ENCODE measurements around the gene RNF151. TPM values are rescaled to one million over a fixed set of nuclear protein-coding genes. Genes with fewer than 3 reads are reported as not detected.
A peak's percentile ranks its signal among the peaks of the same experiment; 100 is the strongest.

RNF151 gene
- total RNA-seq, 8 experiments from 2014 or later = 0.16 TPM; not detected in 7

DNA sequence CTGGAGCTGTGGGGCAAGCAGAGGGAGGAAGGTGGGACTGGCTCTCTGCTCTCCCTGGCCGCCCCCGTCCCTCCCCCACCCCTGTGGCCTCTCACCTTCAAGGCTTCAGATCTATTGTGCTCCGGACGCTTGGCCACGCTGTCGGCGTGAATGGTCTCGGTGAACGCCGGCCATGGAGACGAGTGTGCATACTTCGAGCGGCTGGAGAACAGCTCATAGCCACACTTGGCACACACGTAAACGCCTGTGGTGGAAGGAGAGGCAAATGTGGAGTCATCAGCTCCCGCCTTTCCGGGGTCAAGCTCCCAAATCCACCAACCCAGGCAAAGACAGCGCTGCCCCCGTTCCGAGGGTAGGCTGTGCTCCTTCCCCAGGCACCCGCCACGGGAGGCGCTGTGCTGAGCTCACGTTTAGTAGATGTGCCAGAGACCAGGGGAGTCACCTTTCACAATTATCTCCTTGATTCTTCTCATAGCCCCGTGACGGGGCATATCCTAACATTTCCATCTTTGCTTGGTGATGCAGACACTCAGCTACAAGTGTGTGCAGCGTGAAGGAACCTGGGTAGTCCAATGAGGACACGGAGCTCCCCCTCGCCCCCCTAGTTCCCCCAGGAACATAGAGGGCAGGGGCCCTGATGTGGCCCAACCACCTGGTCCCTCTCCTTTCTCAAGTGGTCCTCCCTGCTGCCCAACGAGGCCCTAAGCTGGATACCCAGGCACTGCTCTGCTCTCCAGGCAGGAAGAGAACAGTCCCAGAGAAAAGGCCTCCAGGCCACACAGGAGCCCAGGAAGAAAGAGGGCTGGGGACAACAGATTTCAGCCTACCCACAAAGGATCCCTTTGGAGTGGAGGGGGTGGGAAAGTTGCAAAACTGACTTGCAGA lies 25.3 kb upstream of the RNF151 start:
- in situ Hi-C loops (cut with MboI; ENCODE audit: low pct_unique_long_range_greater_than_20kb in 2 of 9, low sequenced_read_pairs in 9 of 9, unreplicated experiment in 9 of 9) = no loop called here
- H3K27ac ChIP-seq = no peak overlapping the region
- WGBS, 10 experiments = 0 to 62% (median 60%) methylated on average over 1 to 8 of the region's 30 CpGs; no CpG with 5 or more reads in 7 of the 10 experiments

DNA sequence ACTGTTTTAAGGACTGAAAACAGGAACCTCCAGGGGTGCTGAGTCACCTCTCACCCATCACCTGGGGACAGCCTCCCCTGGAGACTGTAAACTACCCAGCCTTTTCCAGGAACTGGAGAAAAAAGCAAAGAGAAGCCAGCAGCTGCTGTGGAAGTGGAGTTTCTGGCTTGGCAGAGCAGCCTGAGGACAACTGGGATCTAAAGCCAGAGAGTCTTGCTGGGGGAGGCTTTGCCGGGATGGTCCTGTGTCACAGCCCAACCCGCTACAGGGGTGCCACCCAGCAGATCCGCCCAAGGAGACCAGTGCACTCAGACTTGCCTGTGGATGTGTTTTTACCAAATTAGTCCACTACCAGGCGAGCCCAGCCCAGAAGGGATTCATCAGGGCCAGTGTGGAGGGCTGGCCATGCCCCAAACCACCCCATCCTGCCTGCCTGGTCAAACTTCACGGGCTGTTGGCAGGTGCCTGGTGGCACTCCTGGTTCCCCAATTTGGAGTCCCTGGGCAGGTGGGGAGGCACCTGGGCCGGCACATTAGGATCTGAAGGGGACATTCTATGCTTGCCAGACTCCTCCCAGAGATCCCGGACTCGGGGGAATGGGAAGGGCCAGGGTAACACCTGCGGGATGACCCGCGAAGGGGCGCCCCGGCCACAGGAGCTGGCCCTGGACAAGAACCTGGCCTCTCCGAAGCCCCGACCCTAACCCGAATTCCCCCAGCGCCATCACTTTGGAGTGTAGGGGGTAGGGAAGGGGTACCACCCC lies 24.4 kb upstream of the RNF151 start:
- Histone ChIP-seq H3K4me1 (replicated peaks in 1 of 2) (peaks cover 10% of the 10 kb centered on the region in 2 donors), H3K27ac (no peak overlapping the region), H3K4me3 (peak overlapping the region; percentile 56 to 91 (median 72))
- in situ Hi-C loops (cut with MboI; ENCODE audit: low pct_unique_long_range_greater_than_20kb in 2 of 9, low sequenced_read_pairs in 9 of 9, unreplicated experiment in 9 of 9) = no loop called here
- WGBS, 10 experiments = 0 to 80% (median 0%) methylated on average over 1 of the region's 17 CpGs; no CpG with 5 or more reads in 6 of the 10 experiments
- peak in 2 of 8 experiments; percentile 18 to 28 for ATAC-seq (replicated peaks in 6 of 8)

More for the DNA sequence above, 25.3 kb upstream of the RNF151 start:
- Histone ChIP-seq H3K4me1 (replicated peaks in 1 of 2) (peaks cover 10% of the 10 kb centered on the region in 2 donors), H3K4me3 (peak overlapping the region in 2 of 5 donors; percentile 2 to 8)
- no peak for ATAC-seq (replicated peaks in 6 of 8)

DNA sequence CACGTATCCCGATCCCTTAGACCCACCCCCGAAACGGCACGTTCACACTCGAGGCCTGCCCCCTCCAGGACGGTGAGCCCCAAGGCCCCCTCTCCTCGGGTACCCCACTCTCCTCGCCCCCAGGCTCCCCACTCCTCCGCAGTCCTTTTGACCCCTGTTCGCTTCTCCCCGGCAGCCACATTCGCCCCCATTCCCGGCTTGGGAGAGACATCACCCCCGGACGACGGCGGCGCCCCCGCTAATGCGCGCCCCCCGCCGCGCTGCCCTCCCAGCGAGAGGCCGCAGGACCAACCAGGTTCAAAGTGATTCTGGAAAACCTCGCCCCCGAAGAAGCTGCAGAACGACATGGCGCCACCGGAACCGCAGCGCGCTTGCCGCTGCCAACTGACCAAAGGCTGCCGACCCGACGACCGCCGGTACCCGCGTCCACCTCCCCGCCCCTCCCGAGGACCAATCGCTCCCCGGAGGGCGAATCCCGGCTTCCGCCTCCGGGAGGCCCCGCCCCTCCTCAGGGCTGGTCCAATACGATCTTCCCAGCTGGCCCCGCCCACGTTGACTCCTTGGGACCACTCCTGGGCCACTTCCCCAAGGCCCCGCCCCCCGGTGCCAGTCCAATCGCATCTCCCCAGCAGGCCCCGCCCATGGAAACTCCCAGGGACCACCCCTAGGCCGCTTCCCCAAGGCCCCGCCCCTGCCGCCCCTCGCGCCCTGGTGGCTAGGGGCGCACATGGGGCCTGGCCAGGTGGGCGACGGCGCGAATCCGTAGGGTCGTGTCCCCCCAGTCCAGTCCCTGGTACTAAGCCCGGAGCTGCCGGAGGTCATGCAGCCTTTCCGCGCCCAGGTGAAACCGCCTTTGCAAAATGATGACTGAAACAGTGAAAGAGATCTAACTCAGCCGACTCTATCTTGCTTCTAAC lies 23.6 kb upstream of the RNF151 start, which contains the start of gene MSRB1:
MSRB1 (minus strand) TSS at position 390 of the 917 bp plus-strand sequence; CDS start at position 347, 43 bp downstream.
- Histone ChIP-seq H3K4me3 (peak within 1 kb of the TSS; percentile 56 to 91 (median 72)), H3K4me1 (replicated peaks in 1 of 2) (peaks cover 10% of the 10 kb centered on the region in 2 donors), H3K27ac (peak within 1 kb of the TSS in 1 of 2 donors; percentile 51)
- in situ Hi-C loops (cut with MboI; ENCODE audit: low pct_unique_long_range_greater_than_20kb in 2 of 9, low sequenced_read_pairs in 9 of 9, unreplicated experiment in 9 of 9) = no loop called here
- ATAC-seq (replicated peaks in 6 of 8) = peak; percentile 91 to 97 (median 94)
- WGBS, 10 experiments = 12 to 50% (median 20%) methylated on average over 1 to 10 of the region's 77 CpGs; no CpG with 5 or more reads in 4 of the 10 experiments

DNA sequence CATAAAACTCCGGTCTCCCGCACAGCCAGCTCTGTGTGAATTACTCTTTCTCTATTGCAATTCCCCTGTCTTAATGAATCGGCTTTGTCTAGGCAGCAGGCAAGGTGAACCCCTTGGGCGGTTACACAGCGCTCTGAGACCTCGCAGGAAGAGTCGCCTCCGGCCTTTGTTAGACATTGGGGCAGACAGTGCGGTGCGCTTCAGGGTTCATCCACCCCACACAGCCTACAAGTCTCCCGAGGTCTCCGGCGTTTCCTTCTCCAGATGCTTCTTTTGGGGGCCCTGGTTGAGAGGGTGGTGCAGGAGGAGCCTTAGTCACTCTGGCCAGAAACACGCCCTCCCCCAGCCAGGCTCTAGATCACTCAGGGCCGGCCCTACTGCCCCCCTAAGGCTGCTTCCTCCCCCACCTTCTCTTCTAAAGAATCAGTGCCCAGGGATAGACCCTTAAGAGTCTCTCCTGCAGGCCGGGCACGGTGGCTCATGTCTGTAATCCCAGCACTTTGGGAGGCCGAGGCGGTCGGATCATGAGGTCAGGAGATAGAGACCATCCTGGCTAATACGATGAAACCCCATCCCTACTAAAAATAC lies 21.9 kb upstream of the RNF151 start:
- Histone ChIP-seq H3K27ac (no peak overlapping the region), H3K4me3 (no peak overlapping the region), H3K4me1 (replicated peaks in 1 of 2) (peaks cover 10% of the 10 kb centered on the region in 2 donors)
- 89 to 100% (median 90%) methylated on average over 1 to 11 of the region's 21 CpGs; no CpG with 5 or more reads in 4 of the 10 experiments for WGBS, 10 experiments
- in situ Hi-C loops (cut with MboI; ENCODE audit: low pct_unique_long_range_greater_than_20kb in 2 of 9, low sequenced_read_pairs in 9 of 9, unreplicated experiment in 9 of 9) = no loop called here
- no peak for ATAC-seq (replicated peaks in 6 of 8)

DNA sequence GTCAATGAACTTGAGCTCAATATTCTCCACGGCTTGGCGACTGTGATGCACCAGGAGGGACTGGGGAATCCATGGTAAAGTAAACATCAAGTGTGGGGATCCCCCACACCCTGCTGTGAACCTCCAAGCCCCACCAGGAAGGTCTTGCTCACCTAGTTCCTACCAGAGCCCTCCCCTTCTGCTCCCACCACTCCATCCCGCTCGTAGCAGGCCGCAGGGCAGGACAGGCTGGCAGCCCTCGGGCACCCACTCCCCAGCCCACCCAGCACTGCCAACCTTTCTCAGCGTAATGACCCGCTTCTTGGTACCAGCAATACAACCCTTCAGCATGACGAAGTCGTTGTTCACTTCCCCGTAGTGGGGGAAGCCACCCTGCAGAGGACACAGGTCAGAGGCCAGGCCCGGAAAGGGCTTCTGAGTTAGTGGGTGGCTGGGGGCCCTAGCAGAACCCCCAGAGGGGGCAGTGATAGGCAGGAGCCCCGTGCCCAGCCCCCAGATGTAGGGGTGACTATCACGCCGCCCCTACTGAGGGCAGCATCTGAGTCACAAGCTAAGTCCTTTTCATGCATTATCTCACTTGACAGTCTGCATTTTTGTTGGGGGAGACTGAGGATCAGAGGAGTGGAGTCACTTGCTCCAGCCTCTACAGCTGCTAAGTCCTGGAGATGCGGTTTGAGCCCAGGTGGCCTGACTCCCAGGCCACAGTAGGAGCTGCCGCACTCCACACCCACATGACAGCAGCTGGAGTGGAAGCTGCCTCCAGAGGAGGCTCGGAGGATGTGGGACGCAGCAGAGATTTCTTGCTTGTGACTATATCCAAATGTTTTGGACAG lies 20.9 kb upstream of the RNF151 start:
- Histone ChIP-seq H3K27ac (no peak overlapping the region), H3K4me1 (replicated peaks in 1 of 2) (peaks cover 10% of the 10 kb centered on the region in 2 donors), H3K4me3 (no peak overlapping the region)
- WGBS, 10 experiments = 67 to 100% (median 93%) methylated on average over 1 to 9 of the region's 19 CpGs; no CpG with 5 or more reads in 7 of the 10 experiments
- in situ Hi-C loops (cut with MboI; ENCODE audit: low pct_unique_long_range_greater_than_20kb in 2 of 9, low sequenced_read_pairs in 9 of 9, unreplicated experiment in 9 of 9) = no loop called here
- no peak for ATAC-seq (replicated peaks in 6 of 8)

DNA sequence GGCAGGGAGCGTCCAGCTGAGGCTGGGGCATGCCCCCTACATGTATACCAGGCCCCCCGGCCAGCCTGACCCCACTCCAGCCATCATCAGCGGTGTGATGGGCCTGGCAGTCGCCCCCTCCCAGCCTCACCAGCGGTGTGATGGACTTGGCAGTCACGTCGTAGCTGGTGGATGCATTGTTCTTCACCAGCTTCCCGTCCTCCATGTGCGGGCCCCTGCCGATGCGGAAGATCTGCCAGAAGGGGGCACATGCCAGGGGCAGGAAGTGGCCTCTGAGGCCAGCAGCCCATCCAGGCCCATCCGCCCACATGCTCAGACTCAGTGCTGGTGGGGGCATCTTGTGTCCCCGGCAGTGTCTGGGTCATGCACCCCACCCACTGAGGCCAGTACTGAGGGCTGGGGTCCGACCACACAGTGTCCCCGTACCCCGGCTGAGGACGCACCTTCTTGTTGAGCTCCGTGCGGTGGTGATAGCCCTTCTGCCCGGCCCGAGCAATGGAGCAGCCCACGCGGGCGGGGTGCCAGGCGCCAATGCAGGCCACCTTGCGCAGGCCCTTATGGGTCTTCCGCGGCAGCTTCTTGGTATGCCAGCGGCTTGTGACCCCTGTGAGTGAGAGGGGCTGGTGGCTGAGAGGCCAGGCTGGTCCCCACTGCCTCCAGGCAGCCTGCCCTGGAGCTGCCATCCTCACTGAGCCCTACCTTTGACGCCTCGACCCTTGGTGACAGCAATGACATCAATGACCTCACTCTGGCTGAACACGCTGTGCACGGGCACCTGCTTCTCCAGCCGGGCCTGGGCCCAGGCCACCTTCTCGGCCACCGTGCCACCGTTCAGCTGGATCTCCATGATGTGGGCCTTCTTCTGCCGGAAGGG lies 19.9 kb upstream of the RNF151 start:
- peaks cover 7 to 10% of the 10 kb centered on the region in 2 donors for H3K4me1 ChIP-seq (replicated peaks in 1 of 2)
- 70 to 96% methylated on average over 2 to 5 of the region's 38 CpGs; no CpG with 5 or more reads in 8 of the 10 experiments for WGBS, 10 experiments
- in situ Hi-C loops (cut with MboI; ENCODE audit: low pct_unique_long_range_greater_than_20kb in 2 of 9, low sequenced_read_pairs in 9 of 9, unreplicated experiment in 9 of 9) = no loop called here
- no peak overlapping the region for H3K27ac ChIP-seq
- no peak for ATAC-seq (replicated peaks in 6 of 8)
- H3K4me3 ChIP-seq = no peak overlapping the region

DNA sequence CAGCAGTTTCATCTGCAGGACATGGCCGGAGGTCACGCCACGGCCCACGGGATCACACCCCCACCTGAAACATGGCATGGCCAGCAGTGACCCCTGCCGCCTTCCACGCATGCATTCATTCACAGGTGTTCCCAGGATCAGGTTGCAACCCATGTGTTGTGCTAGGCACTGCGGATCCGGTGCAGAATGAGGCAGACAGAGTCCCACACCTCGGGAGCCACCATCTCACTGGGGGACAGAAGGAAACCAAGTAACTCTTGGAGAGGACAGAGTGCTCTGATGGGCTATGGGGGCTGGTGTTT lies 19.3 kb upstream of the RNF151 start:
- no peak for ATAC-seq (replicated peaks in 6 of 8)
- in situ Hi-C loops (cut with MboI; ENCODE audit: low pct_unique_long_range_greater_than_20kb in 2 of 9, low sequenced_read_pairs in 9 of 9, unreplicated experiment in 9 of 9) = no loop called here
- no peak overlapping the region for H3K4me3 ChIP-seq
- H3K4me1 ChIP-seq (replicated peaks in 1 of 2) = peaks cover 2 to 8% of the 10 kb centered on the region in 2 donors
- no peak overlapping the region for H3K27ac ChIP-seq
- 60 to 100% (median 75%) methylated on average over 1 to 3 of the region's 9 CpGs; no CpG with 5 or more reads in 5 of the 10 experiments for WGBS, 10 experiments

DNA sequence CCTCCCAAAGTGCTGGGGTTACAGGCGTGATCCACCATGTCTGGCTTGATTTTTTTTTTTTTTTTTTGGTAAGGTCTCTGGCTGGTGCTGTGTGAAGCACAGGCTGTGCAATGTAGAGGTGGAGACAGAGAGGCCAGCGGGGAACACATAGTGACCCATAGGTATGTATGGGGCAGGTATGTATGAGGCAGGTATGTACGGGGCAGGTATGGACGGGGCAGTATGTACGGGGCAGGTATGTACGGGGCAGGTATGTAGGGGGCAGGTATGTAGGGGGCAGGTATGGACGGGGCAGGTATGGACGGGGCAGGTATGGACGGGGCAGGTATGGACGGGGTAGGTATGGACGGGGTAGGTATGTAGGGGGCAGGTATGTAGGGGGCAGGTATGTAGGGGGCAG lies 17.1 kb upstream of the RNF151 start:
- H3K4me1 ChIP-seq (replicated peaks in 1 of 2) = no peaks in the 10 kb centered on the region
- WGBS, 10 experiments = 57 to 100% (median 80%) methylated on average over 1 of the region's 11 CpGs; no CpG with 5 or more reads in 7 of the 10 experiments
- in situ Hi-C loops (cut with MboI; ENCODE audit: low pct_unique_long_range_greater_than_20kb in 2 of 9, low sequenced_read_pairs in 9 of 9, unreplicated experiment in 9 of 9) = no loop called here
- no peak overlapping the region for H3K27ac ChIP-seq
- H3K4me3 ChIP-seq = no peak overlapping the region
- no peak for ATAC-seq (replicated peaks in 6 of 8)

DNA sequence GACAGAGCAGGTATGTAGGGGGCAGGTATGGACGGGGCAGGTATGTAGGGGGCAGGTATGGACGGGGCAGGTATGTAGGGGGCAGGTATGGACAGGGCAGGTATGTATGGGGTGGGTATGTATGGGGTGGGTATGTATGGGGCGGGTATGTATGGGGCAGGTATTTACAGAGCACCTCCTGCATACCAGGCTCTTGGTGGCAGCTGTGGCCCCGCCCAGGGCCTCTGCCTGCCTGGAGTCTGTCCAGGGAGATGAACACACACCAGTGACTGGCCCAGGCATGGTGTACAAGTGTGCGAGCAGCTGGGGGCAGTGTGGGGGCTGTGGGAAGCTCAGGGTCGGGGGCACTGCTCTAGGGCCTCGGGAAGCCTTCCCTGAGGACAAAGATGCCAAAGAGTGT lies 16.6 kb upstream of the RNF151 start:
- H3K4me1 ChIP-seq (replicated peaks in 1 of 2) = no peaks in the 10 kb centered on the region
- WGBS, 10 experiments = no CpG with 5 or more reads among the region's 7 CpGs
- in situ Hi-C loops (cut with MboI; ENCODE audit: low pct_unique_long_range_greater_than_20kb in 2 of 9, low sequenced_read_pairs in 9 of 9, unreplicated experiment in 9 of 9) = no loop called here

DNA sequence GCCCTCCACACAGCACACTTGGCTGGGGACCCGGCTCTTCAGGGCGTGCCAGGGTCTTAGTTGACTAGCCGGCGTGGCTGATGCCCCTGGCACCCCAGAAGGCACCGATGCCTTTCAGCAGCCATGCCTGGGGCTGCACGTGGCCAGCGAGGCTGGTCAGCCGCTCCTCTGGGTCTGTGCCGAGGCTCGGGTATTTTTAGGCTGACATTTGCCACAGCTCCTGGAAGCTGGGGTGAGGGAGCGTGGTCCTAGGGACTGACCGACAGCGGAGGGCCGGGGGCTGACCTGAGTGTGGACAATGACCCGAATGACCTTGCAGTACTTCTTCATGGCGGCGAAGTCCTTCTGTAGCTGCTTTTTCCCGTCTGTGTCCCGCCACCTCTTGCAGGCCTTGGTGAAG lies 16.1 kb upstream of the RNF151 start:
- Histone ChIP-seq H3K27ac (no peak overlapping the region), H3K4me3 (no peak overlapping the region), H3K4me1 (replicated peaks in 1 of 2) (no peaks in the 10 kb centered on the region)
- in situ Hi-C loops (cut with MboI; ENCODE audit: low pct_unique_long_range_greater_than_20kb in 2 of 9, low sequenced_read_pairs in 9 of 9, unreplicated experiment in 9 of 9) = no loop called here
- no peak for ATAC-seq (replicated peaks in 6 of 8)
- WGBS, 10 experiments = 80 to 100% (median 95%) methylated on average over 2 to 6 of the region's 19 CpGs; no CpG with 5 or more reads in 5 of the 10 experiments

More for the DNA sequence above, 16.6 kb upstream of the RNF151 start:
- H3K4me3 ChIP-seq = no peak overlapping the region
- ATAC-seq (replicated peaks in 6 of 8) = peak in 3 of 8 experiments; percentile 5 to 23 (median 16)
- H3K27ac ChIP-seq = no peak overlapping the region

DNA sequence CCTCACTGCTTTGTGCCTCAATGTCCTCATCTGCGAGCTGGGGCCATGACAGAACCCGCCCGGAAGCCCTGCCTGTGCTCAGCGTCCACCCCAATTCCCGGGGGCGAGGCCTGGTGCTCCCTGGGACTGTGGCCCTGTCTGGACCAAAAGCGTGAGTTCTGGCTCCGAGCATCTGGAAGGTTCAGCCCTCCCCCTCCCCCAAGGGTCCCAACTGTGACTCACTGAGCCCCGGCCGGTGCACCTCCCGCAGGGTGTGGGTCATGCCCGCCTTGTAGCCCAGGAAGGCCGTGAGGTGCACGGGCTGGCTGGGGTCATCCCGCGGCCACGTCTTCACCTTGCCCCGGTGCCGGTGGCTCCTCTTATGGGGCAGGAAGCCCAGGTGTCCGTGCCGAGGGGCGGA lies 12.9 kb upstream of the RNF151 start:
- Histone ChIP-seq H3K4me1 (replicated peaks in 1 of 2) (no peaks in the 10 kb centered on the region), H3K4me3 (no peak overlapping the region), H3K27ac (no peak overlapping the region)
- peak in 2 of 8 experiments; percentile 2 to 7 for ATAC-seq (replicated peaks in 6 of 8)
- 81 to 92% (median 83%) methylated on average over 2 to 8 of the region's 22 CpGs; no CpG with 5 or more reads in 7 of the 10 experiments for WGBS, 10 experiments
- in situ Hi-C loops (cut with MboI; ENCODE audit: low pct_unique_long_range_greater_than_20kb in 2 of 9, low sequenced_read_pairs in 9 of 9, unreplicated experiment in 9 of 9) = no loop called here

All from motor neuron (in vitro differentiated cells).